HG03460 (cell line): ENCODE results near the gene DDN.

ENCODE experiments used
- ATAC-seq: cut with Tn5 transposase; IDR thresholded peaks from one replicate; pipeline ENCODE4 v1.9.1; 2021; ENCODE audit not compliant: unreplicated experiment

DDN gene

GRCh38 chr12:48982397-48983080 lies 16.6 kb downstream of the DDN start:
- ATAC-seq, result no peak

- ATAC-seq, result no peak
Observed at GRCh38 chr12:48981757-48982157, 17.4 kb downstream of the DDN start.

- no peak for ATAC-seq
Observed at GRCh38 chr12:48980953-48981756, 18.0 kb downstream of the DDN start.

- ATAC-seq, result no peak
Observed at GRCh38 chr12:48980389-48980952, 18.7 kb downstream of the DDN start.

GRCh38 chr12:48979602-48980388 lies 19.4 kb downstream of the DDN start:
- no peak for ATAC-seq

- no peak for ATAC-seq
Observed at GRCh38 chr12:48978741-48979601, 20.2 kb downstream of the DDN start.

- ATAC-seq, result no peak
Observed at GRCh38 chr12:48978291-48978740, 20.9 kb downstream of the DDN start, which contains the start of gene WNT1. TSS of gene WNT1 (plus strand) at chr12:48978322. CDS start at chr12:48978651, 329 bp downstream.

- ATAC-seq, result peak; percentile 45
Observed at GRCh38 chr12:48977290-48978281, 21.6 kb downstream of the DDN start.

- ATAC-seq, result no peak
Observed at GRCh38 chr12:48973941-48974673, 25.1 kb downstream of the DDN start.

GRCh38 chr12:48973531-48973930 lies 25.6 kb downstream of the DDN start:
- ATAC-seq, result no peak

- ATAC-seq, result no peak
Observed at GRCh38 chr12:48972952-48973483, 26.2 kb downstream of the DDN start.

- ATAC-seq, result no peak
Observed at GRCh38 chr12:48972213-48972951, 26.8 kb downstream of the DDN start.

- no peak for ATAC-seq
Observed at GRCh38 chr12:48970702-48971334, 28.4 kb downstream of the DDN start.

- no peak for ATAC-seq
Observed at GRCh38 chr12:48969833-48970701, 29.1 kb downstream of the DDN start.

- no peak for ATAC-seq
Observed at GRCh38 chr12:48969160-48969771, 29.9 kb downstream of the DDN start.
